Colonic mucosa (tissue), 4 donors: Measurements from ENCODE around the gene DISP3. TPM values are rescaled to one million over a fixed set of nuclear protein-coding genes. Genes with fewer than 3 reads are reported as not detected.
"Not testable (repeated sequence)": the region's sequence is repeated elsewhere in the genome, so short reads cannot be mapped to it uniquely, and the experiment has no call there.

Experiments
- DNase-seq: peaks from one replicate; pipeline ENCODE4 v3.0.0-alpha.2; 2020
- H3K27ac ChIP-seq: fragments of 200-600 bp; one replicate; pipeline ENCODE4 v1.8.0; 2021
- H3K27me3 ChIP-seq: fragments of 200-600 bp; one replicate; pipeline ENCODE4 v1.8.0; 2021
- H3K36me3 ChIP-seq: fragments of 200-600 bp; one replicate; pipeline ENCODE4 v1.8.0; 2021
- H3K4me1 ChIP-seq: fragments of 200-600 bp; one replicate; pipeline ENCODE4 v1.8.0; 2021; ENCODE audit warnings: mild to moderate bottlenecking
- H3K4me3 ChIP-seq: fragments of 200-600 bp; one replicate; pipeline ENCODE4 v1.8.0; 2021
- H3K9ac ChIP-seq, 2 donors: one replicate each; pipeline ENCODE4 v1.7.0; 2013; ENCODE audit warnings: control low read depth in 2 of 2, low read depth in 2 of 2, low read length in 2 of 2
- H3K9me3 ChIP-seq: fragments of 200-600 bp; one replicate; pipeline ENCODE4 v1.8.0; 2021
- intact Hi-C: fragments of 100-400 bp; cut with DNase I; formaldehyde crosslinking; loops from one replicate; pipeline ENCODE4 v1.14.1; 2022
- total RNA-seq, 2 donors: library from RNA; stranded (reverse); fragmentation: NEBNext Ultra II Directional in 1 of 2; extraction: Animal tissue kit (Norgen Biotek cat#: 25700) in 1 of 2; gene quantifications; one replicate each; pipeline ENCODE4 v1.2.1, GENCODE V29; 2021
- TF ChIP-seq, protein P1 (sequence below): fragments of 200-600 bp; IDR thresholded peaks from one replicate; pipeline ENCODE4 v1.8.0; 2022; ENCODE audit warnings: antibody characterized with exemption, mild to moderate bottlenecking
- donor health status: healthy.
- donor health status: DM: no; HTN: no; CAD: no.
- donor health status: DM: no; HTN: no; CAD: no.

Gene DISP3
- total RNA-seq, 2 donors from 2014 or later: 0.10 to 0.13 TPM

GRCh38 chr1:11579506-11579905 lies 100.6 kb downstream of the DISP3 start:
- intact Hi-C loops: no loop called here
- H3K9ac ChIP-seq: no peak overlapping the region
- H3K4me1 ChIP-seq: no peaks in the 10 kb centered on the region
- H3K4me3 ChIP-seq: no peak overlapping the region
- no peak for DNase-seq
- H3K27me3 ChIP-seq: no peaks in the 10 kb centered on the region
- TF ChIP-seq, protein P1, sequence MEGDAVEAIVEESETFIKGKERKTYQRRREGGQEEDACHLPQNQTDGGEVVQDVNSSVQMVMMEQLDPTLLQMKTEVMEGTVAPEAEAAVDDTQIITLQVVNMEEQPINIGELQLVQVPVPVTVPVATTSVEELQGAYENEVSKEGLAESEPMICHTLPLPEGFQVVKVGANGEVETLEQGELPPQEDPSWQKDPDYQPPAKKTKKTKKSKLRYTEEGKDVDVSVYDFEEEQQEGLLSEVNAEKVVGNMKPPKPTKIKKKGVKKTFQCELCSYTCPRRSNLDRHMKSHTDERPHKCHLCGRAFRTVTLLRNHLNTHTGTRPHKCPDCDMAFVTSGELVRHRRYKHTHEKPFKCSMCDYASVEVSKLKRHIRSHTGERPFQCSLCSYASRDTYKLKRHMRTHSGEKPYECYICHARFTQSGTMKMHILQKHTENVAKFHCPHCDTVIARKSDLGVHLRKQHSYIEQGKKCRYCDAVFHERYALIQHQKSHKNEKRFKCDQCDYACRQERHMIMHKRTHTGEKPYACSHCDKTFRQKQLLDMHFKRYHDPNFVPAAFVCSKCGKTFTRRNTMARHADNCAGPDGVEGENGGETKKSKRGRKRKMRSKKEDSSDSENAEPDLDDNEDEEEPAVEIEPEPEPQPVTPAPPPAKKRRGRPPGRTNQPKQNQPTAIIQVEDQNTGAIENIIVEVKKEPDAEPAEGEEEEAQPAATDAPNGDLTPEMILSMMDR: no peak
- H3K27ac ChIP-seq: no peak overlapping the region
- no peaks in the 10 kb centered on the region for H3K36me3 ChIP-seq
- no peaks in the 10 kb centered on the region for H3K9me3 ChIP-seq

GRCh38 chr1:11580049-11580448 lies 101.1 kb downstream of the DISP3 start:
- H3K27ac ChIP-seq, H3K4me3 ChIP-seq, H3K9ac ChIP-seq, H3K36me3 ChIP-seq, DNase-seq, H3K9me3 ChIP-seq, H3K4me1 ChIP-seq, H3K27me3 ChIP-seq, intact Hi-C loops: not testable (repeated sequence)

DNA sequence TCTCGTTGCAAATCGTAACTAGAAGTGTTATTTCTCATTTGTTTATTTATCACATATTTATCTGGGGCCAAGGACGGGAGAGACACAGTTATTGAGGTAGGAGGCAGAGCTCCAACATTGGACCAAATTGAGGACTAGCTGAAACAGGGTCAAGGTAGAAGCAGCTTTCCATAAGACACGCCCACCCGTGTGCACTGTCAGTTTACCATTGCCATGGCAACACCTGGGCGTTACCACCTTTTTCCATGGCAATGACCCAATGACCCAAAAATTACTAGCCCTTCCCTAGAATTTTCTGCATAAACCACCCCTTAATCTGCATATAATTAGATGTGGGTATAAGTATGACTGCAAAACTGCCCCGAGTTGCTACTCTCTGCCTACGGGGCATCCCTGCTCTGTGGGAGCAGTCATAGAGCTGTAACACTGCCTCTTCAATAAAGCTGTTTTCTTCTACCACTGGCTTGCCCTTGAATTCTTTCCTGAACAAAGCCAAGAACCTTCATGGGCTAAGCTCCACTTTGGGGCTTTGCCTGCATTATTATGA lies 102.6 kb downstream of the DISP3 start:
- H3K27ac ChIP-seq: no peak overlapping the region
- no peak for DNase-seq
- TF ChIP-seq, protein P1: no peak
- H3K27me3 ChIP-seq: no peaks in the 10 kb centered on the region
- H3K4me3 ChIP-seq: no peak overlapping the region
- H3K36me3 ChIP-seq: no peaks in the 10 kb centered on the region
- no peak overlapping the region for H3K9ac ChIP-seq
- intact Hi-C loops: no loop called here
- no peaks in the 10 kb centered on the region for H3K4me1 ChIP-seq
- no peaks in the 10 kb centered on the region for H3K9me3 ChIP-seq

DNA sequence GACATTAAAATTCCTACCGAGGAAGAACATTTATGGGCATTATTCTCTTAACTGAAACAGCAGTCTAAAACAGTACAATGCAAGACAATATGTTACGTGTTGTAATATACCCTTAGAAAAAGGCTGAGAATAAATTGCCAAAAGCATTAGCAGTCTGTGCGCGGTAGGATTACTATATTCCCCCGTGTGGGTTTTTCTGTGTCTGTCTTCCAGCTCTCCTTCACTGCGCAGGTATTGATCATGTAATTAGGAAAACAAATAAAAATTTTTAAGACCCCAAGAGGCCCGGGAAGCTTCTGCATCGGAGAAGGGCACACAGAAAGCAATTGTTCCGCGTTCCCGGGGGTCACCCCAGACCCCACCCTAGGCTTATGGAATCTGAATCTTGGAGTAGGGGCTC lies 106.4 kb downstream of the DISP3 start:
- intact Hi-C loops: no loop called here
- Histone ChIP-seq H3K36me3 (no peaks in the 10 kb centered on the region), H3K4me3 (no peak overlapping the region), H3K27me3 (no peaks in the 10 kb centered on the region), H3K9ac (no peak overlapping the region), H3K27ac (no peak overlapping the region), H3K9me3 (no peaks in the 10 kb centered on the region), H3K4me1 (no peaks in the 10 kb centered on the region)
- TF ChIP-seq, protein P1: no peak
- no peak for DNase-seq

Other genes starting within 250 kb of the DISP3 start
- 10 to 100 TPM; 29.9 to 50.2 TPM for gene MTOR, start 216.6 kb upstream of the DISP3 start, total RNA-seq
- gene UBIAD1, start 206.0 kb upstream of the DISP3 start, total RNA-seq: 10 to 100 TPM in 1 of 2 donors, 1 to 10 TPM in 1; 7.9 to 14.4 TPM
- gene FBXO2, start 175.3 kb downstream of the DISP3 start, total RNA-seq: 1 to 10 TPM; 1.2 TPM
- gene FBXO44, start 175.7 kb downstream of the DISP3 start, total RNA-seq: 1 to 10 TPM; 5.3 to 7.5 TPM
- gene FBXO6, start 185.0 kb downstream of the DISP3 start, total RNA-seq: 10 to 100 TPM in 1 of 2 donors, 1 to 10 TPM in 1; 9.2 to 12.4 TPM
- gene MAD2L2, start 202.0 kb downstream of the DISP3 start, total RNA-seq: 10 to 100 TPM in 1 of 2 donors, 1 to 10 TPM in 1; 8.5 to 12.4 TPM
- gene DRAXIN, start 212.6 kb downstream of the DISP3 start, total RNA-seq: under 1 TPM; 0.05 TPM